Fibroblast of skin of right quadriceps (primary cell): ENCODE measurements around the gene ZWILCH.

Experiments used
- DNase-seq: peaks from one replicate; pipeline ENCODE4 v3.0.0-alpha.2; 2013

The ZWILCH gene

DNA sequence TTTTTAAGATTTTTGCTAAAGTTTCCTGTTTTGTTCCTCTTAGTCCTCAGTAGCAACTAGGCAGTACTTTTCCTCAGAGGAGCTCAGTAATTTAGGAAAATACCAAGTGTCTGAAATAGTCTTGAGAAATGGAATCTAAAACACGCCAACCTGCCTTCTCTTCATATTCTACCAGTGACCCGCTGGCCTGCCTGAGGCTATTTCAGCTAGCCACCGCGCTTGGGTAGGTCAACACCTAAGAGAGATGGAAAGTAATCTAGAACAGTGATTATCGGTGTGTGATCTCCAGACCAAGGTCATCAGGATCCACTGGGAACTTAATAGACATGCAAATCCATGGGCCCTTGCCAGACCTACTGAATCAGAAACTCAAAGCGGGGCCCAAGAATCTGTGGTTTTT lies 53.1 kb downstream of the ZWILCH start:
- no peak for DNase-seq

GRCh38 chr15:66560856-66561525 lies 55.9 kb downstream of the ZWILCH start:
- DNase-seq, result no peak

DNA sequence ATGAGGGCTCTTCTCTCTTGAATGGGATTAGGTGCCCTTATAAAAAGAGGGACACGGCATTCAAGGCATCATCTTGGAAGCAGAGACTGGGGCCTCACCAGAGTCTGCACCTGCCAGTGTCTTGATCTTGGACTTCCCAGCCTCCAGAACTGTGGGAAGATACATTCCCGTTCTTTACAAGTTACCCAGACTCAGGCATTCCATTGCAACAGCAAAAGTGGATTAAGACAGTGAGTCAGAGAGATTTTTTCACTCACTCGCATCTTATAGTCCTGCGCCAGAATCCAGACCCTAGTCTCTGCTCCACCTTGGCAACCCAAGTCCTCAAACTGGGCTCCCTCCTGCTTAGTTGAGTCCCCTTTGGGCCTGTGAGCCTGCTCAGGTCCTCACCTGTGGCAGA lies 58.0 kb downstream of the ZWILCH start:
- peak; percentile 23 for DNase-seq

DNA sequence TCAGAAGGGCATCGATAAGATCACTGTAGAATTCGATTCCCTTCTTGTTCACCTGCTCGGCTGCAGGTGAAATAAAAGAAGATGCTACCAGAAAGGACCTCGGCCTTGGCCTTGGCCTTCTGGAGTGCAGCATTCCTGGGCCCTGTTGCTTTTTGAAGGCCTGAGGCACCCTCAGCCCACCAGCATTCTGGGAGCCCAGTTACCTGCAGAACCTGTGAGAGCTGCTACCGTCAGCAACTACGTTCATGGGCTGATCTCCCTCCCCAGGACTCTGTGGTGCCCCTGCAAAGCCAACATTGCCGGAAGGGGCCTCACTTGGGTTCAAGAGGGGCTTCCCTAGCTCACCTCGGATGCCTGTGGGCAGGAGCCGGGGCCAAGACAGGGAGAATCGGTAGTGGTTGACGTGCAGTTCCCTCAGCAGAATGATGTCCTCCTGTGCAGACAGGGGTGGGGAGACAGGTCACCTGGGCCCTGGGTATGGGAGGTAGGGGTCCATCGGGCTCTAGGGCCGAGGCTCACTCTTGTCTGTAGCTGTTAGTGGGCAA lies 58.5 kb downstream of the ZWILCH start:
- DNase-seq, result no peak

- no peak for DNase-seq
Measured at GRCh38 chr15:66564136-66565041, 59.3 kb downstream of the ZWILCH start.

DNA sequence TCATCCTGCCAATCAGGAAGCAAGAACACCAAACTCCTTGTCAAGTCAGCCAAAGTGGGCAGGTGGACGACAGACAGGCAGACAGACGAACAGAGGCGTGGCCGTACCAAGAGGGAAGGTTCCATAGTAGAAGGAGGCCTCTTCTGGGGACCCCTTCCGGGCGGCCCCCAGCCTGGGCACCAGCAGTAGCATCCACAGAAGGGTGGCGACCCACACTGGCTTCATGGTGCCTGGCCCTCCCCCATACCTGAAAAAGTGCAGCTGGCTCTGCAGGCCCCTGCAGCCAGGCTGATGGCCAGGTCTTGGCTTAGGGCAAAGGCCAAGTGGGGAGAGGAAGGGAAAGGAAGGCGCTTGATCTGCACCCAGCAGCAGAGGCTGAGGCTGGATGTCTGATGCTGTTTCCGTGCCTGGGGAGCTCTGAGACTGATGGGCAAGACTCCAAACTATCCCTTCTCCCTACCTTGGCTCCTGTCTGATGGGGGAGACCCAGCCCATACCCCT lies 60.1 kb downstream of the ZWILCH start:
- DNase-seq, result no peak

DNA sequence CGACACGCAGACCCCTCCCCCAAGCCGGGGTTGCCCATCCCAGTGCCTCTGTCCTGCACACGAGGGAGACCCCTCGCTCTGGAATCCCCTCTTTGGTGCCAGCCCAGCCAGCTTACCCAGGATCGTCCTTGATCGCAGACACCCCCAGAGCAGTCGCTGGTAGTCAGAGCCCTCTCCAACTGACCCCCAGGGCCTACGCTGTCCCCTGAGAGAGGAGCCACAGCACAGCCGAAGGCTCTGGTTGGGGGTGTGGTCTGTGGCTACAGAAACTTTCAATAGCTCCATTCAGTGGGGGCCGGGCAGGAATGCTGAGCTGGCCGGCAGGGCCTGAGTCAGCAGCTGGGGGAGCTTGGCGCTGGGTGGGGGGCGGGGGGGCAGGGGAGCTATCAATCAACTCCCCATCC lies 60.6 kb downstream of the ZWILCH start, which contains the start of gene LCTL:
LCTL (minus strand) TSS at position 258 of the 404 bp plus-strand sequence. CDS start 633 bp downstream, outside the sequence.
- DNase-seq, result peak; percentile 86

DNA sequence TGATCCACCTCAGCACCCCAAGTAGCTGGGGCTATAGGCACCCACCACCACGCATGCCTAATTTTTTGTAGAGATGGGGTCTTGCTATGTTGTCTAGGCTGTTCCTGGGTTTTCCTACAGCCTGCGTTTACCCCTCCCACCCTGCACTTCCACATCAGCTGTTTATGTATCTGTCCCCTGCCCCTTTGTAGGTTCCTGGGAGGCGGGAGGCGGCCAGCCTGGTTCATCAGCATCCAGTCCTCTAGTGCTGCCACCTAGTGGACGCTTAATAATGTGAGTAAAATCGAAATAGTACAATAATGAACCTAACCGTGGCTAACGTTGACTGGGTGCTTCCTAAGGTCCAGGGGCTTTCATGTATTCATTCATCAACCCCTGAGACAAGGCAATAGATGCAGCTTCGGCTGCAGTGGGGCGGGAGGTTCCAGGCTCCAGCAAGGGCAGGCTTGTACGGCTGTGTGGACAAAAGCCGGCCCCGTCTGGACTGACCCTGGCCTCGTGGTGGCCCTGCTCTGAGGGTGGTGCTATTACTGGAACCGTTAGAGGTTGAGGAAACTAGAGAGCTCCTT lies 61.9 kb downstream of the ZWILCH start:
- DNase-seq, result peak; percentile 83

- no peak for DNase-seq
Measured at GRCh38 chr15:66567897-66568296, 62.8 kb downstream of the ZWILCH start.

DNA sequence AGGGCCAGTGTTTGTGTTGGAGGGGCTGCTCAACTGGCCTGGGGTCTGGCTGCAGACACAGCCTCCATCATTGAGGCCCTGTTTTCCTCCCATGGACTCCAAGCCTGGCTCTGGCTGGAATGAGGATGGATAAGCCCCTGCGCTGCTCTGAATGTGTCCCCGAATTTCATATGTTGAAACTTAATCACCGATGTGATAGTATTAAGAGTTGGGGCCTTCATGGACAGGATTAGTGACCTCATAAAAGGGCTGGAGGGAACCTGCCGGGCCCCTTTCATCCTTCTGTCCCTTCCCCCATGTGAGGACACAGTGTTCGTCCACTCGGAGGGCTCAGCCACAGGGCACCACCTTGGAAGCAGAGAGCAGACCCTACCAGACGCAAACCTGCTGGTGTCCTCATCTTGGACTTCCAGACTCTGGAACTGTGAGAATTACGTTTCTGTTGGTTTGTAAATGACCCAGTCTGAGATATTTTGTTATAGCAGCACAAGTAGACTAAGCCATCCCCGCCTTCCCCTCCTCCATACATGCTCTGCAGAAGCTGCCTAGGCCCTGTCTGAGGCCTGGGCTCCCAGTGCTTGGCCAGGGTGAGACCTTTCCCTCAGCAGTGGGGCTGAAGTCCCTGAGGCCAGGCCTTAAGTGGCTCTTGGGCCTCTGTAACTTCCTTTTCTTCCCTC lies 64.5 kb downstream of the ZWILCH start:
- no peak for DNase-seq

- no peak for DNase-seq
Measured at GRCh38 chr15:66570327-66570726, 65.2 kb downstream of the ZWILCH start.

- no peak for DNase-seq
Measured at GRCh38 chr15:66570842-66571478, 65.8 kb downstream of the ZWILCH start.

DNA sequence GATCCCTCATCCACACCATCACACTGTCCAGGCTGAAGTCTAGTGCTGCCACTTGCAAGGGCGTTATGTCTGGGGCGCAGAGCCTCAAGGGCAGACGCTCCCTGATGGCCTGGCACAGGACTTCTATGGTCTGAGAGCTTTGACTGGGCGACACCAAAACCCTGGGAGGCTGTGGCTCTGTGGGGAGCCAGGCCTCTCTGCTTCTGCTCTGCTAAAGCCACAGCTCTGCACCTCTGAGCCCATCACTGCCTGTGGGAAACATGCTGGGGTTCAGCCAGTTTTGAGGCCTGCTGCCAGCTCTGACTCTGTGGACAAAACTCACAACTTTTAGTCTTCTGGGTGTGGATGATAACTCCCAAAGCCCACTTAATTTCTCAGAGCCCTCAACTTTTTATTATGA lies 67.0 kb downstream of the ZWILCH start:
- no peak for DNase-seq

DNA sequence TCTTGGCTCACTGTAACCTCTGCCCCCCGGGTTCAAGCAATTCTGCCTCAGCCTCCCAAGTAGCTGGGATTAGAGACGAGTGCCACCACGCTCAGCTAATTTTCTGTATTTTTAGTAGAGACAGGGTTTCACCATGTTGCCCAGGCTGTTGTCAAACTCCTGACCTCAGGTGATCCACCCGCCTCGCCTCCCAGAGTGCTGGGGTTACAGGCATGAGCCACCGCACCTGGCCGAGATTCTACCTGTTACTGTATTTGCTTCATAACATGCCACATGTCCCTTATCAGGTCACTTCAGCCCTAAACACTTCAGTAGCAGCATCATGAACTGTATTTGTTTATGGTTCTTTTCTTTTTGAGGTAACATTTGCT lies 68.2 kb downstream of the ZWILCH start:
- no peak for DNase-seq

- DNase-seq, result peak; percentile 94
Measured at GRCh38 chr15:66573719-66574595, 68.8 kb downstream of the ZWILCH start.

DNA sequence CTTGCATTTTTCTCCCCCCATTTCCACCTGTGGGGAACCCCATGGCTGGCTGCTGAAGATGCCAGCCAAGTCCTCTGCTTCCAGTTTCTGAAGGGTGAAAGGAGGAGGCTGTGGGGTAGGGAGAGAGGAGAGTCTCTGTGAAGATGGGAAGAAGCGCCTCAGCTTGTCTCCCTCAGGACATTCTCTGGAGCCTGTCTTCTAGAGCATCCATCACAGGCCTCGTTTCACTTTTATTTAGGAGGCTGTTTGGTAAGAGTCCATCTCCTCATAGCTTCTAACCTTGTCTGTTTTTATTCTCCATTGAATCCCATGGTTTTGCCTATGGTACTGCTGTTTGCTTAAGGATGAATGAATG lies 69.4 kb downstream of the ZWILCH start:
- DNase-seq, result no peak

GRCh38 chr15:66578286-66578875 lies 73.3 kb downstream of the ZWILCH start:
- peak; percentile 73 for DNase-seq

- DNase-seq, result peak; percentile 54
Measured at GRCh38 chr15:66580643-66581042, 75.5 kb downstream of the ZWILCH start.

GRCh38 chr15:66581972-66582537 lies 76.9 kb downstream of the ZWILCH start:
- no peak for DNase-seq

- no peak for DNase-seq
Measured at GRCh38 chr15:66586155-66586976, 81.2 kb downstream of the ZWILCH start.
